HG02938 (cell line): ENCODE measurements around the gene CDYL.

Source experiments
- ATAC-seq: cut with Tn5 transposase; IDR thresholded peaks from one replicate; pipeline ENCODE4 v1.9.1; 2021; ENCODE audit warnings: mild to moderate bottlenecking, moderate library complexity; ENCODE audit not compliant: unreplicated experiment

CDYL gene

DNA sequence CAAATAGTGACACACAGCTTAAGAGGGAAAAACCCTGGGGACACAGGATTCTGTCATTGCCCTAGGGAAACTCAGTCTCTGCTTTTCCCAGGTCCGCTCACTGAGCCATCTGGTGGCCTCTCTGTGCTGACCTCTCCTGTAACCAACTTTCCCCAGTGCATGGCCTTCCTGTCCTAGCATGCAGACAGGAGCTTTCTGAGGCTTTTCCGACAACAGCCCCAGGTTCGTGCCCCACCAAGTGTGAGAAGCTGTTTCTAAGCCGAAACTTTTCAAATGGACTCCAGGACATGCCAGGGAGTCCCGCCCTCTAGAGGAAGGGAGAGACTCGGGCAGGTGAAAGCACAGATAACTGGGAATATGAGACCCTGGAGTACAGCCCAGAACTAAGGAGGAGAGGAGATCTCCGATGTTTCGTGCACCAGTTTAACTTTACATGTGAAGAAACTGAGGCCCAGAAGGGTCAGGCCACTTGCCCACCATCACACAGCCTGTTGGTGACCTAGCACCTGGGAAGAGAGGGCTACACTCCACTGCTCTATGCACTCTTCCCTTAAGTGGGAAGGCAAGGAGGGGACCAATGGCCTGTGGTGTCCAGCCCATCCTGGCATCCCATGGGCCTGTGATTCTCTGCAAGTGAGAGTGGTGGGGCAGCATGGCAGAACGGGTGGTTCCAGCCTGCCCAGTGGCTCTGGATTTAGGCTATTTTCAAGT is 181.5 kb downstream of the CDYL start:
- ATAC-seq = no peak

DNA sequence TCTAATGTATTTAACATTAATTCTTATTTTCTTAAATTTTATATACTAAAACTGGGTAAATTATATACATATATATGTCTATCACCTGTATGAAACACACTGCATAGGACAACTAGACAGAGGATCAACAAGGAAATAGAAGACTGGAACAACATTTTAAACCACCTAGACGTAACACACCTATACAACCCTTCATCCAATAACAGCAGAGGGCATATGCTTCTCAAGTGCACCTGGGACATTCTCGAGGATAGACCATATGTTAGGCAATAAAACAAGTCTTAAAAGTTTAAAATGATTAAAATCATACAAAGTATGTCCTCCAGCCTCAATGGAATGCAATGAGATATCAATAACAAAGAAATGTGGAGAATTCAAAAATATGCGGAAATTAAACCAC is 182.4 kb downstream of the CDYL start:
- no peak for ATAC-seq

DNA sequence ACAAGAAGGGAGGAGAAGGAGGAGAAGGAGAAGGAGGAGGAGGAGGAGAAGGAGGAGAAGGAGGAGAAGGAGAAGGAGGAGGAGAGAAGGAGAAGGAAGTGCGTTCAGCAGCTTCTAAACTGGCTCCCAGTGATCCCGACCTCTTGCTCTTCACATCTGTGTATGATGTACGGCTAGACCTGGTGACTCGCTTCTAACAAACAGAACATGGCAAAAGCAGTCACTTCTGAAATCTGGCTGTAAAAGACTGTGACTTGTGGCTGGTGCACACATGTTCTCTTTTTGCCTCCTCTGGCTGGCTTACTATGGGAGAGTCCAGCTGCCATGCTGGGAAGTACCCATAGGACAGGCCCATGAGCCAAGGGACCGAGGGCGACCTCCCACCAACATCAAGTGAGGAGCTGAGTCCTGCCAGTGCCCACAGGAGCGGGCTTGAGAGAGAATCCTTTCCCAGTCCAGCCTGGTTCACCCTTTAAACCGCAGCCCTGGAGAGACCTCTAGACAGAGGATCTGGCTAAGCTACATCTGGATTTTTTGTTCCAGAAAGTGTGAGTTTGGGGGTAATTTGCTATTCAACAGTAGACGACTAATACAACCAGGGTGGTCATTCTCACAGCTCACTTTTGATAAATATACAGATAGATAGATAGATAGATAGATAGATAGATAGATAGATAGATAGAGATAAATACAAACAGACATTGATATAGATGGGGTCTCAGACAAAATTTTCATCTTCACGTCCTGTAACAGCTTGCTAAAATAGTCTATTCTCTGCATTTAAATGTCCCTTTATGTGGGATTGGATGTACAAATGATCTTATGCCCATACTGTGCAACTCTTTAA is 185.3 kb downstream of the CDYL start:
- no peak for ATAC-seq

DNA sequence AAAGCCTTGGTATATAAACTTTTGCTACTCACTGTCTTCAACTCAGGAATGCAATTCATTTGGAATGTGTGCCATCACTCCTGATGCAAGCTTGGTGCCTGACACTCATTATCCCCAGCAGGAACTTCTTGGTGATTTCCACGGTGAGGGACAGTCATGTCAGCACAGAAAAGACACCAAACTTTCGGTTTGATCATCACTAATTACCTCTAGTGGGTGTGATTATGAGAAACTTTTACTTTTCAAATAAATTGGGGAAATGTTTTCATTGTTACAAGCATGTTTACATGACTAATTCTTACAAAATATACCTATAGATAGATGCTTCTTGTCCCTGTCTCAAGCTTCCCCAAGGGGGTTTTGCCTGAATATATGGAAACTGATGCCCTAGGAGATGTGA is 186.7 kb downstream of the CDYL start:
- no peak for ATAC-seq

DNA sequence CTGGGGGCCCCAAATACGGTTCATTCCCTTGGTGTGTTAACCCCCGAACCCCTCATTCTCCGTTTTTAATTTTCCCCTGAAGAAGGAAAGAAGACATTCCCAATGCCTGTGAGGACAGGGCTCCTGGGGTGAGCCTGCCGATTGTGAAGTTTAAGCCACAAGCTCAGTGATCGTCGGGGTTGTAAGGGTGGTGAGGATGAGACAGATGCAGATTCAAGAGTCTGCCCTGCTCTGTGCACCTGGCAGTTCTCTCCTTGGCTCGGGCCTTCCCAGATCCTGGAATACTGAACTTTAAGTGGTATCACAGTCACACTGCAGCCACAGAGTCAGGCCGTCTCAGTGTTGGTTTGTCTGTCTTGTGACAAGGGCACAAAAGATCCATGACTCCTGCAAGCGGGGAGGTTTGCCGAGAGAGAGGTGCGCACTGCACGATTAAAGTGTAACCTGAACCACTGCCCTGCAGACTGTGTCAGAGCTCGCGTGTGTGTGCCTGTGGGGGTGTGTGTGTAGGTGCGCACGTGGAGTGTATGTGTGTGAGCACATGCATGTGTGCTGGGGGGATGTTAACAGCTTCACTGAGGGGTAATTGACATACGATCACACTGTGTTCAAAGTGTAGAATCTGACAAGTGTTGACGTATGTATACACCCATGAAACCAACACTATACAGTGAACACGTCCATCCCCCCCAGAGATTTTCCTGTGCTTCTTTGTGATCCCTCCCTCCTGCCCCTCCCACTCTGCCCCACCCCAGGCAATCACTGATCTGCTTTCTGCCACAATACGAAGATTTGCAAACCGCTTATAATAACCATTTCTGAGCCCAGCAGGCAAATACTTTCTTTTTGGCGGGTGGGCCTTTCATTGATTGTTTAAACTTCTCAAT is 188.7 kb downstream of the CDYL start:
- no peak for ATAC-seq

DNA sequence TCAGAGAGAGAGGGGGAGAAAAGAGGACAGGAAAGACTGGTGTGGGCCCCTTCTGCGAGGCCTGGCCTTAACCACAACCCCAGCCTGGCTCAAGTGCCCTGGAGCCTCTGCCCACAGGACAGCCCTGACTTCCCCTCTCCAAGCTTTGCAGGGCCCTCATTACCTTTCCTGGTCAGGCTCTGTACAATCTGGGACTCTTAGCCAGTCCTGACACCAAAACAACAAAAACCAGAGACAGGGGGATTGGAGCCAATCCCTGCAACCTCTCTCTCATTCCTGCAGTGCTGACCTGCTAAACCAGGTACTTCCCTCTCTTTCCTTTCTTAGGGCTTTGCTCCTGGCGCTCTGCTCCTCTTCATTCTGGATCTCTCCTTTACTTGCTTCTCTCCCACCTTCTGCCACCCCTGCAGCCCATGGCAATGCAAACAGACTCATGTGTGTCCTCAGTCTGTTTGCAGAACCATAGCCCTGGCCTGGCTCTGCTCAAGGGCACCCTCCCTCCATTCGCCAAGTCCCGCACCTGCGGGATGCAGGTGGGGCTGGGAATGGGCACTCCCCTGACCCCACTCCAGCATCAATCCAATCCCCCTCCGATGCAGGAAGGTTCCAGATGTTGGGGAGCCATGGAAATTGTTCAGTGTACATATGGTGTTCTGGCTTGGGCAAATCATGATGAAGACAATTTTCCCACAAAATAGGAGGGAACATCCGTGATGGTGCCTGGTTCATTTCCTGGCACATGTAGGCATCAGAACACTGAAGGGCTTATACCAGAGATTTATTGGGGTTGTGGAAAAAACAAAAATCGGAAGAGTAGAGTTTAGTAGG is 189.6 kb downstream of the CDYL start:
- no peak for ATAC-seq

DNA sequence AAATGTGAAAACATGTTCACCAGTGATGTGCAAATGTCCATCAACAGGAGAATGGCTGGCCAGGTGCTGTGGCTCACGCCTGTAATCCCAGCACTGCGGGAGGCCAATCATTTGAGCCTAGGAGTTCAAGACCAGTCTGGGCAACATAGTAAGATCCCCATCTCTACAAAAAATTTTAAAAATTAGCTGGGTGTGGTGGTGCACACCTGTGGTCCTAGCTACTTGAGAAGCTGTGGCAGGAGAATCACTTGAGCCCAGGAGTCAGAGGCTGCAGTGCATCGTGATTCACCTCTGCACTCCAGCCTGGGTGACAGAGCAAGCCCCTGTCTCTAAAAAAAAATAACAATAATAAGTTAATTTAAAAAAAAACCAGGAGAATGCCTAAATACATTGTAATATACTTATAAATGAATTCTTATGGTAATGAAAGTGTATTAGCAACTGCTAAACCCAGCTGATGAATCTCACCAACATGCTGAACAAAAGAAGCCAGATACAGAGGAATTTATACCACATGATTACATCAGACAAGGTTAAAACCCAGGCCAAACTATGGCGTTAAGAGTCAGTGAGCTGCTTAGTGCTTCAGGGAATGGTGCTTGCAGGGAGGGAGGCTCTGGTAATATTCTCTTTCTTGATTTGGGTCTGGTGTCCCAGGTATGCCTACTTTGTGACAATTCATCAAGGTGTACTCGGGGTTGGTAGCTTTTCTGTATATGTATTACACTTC is 191.3 kb downstream of the CDYL start:
- no peak for ATAC-seq

DNA sequence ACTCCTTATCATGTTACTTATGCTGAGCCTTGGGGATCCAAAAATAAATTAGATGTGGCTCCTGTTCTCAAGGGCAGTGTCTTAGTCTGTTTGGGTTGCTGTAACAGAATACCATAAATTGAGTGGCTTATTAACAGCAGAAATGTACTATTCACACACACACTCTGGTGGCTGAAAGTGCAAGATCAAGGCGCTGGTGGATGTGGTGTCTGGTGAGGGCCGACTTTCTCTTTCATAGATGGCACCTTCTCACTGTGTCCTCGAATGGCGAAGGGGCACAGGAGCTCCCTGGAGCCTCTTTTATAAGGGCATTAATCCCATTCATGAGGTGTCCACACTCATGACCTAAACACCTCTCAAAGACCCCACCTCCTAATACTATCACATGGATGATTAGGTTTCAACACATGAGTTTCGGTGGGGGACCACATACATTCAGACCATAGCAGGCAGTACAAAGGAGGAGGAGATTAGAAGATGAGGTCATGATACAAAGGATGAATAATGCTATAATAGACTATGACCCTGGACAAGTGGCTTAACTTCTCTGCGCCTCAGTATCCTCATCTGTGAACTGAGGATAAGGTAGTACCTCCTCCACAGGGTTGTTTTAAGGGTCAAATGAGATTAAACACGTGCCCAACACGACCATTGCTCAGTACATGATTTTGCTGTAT is 193.5 kb downstream of the CDYL start:
- ATAC-seq = no peak

DNA sequence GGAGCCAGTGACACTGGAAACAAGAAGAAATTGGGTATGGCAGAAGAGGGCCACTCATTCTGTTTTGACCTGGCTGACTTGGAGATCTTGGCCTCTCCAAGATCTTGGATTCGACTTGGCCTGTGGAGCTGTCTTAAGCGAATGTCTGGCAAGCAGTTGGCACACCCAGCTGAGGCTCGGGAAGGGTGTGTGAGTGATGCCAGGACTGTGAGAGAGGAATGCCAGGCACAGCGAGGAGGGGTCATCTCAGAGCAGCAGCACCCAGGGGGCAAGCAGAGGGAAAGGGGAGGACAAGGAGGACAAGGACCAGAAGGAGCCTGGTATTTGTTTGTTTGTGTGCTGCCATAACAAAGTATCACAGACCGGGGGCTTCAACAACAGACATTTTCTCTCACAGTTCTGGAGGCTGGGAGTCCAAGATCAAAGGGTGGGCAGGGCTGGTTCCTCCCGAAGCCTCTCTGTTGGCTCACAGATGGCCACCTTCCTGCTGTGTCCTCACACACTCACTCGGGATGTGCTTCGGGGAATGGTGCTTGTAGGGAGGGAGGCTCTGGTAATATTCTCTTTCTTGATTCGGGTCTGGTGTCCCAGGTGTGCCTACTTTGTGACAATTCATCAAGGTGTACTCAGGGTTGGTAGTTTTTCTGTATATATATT is 194.7 kb downstream of the CDYL start:
- no peak for ATAC-seq

DNA sequence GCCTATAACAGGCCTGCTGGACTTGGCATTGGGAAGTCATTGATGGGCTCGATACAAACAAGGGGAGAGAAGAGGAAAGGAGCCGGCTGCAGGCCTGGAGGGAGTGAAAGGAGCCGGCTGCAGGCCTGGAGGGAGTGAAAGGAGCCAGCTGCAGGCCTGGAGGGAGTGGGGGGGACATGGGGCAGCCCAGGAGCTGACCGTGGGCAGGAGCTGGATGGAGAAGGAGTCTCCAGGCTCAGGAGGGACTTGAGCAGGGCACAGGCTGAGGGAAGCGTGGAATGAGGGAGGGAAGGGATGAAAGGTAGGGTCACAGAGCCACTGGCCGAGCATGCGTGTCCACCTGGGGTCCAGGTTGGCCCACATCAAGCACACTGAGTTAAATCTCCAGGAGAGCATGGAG is 195.6 kb downstream of the CDYL start:
- ATAC-seq = no peak

DNA sequence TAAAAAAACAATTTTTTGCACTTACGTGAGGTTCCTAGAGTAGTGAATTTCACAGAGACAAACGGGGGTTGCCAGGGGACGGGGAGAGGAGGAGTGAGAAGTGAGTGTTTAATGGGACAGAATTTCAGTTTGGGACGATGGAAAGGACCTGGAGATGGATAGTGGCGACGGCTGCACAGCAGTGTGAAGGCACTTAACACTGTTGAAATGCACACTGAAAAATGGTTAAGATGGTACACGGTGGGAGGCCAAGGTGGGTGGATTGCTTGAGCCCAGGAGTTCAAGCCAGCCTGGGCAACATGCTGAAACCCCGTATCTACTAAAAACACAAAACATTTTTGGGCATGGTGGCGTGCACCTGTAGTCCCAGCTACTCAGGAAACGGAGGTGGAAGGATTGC is 196.2 kb downstream of the CDYL start:
- no peak for ATAC-seq

DNA sequence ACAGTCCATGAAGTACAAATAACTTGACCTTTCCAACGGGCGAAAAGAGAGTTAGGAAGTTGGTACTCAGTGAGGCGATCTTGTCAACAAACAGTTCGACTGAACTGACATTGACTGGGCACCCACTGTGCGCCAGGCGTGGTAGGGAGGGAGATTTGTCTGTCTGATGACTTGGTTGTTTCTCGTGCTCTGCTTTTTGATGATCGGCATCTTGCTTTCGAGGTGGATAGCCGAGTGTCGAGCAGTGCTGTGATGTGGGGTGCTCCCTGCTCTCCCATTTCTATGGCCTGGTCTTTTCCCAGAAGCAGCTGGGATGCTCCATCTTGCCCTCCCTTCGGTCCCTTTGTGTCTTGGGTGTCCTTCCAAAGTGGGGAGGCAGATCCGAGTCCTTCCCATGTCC is 197.2 kb downstream of the CDYL start:
- no peak for ATAC-seq

DNA sequence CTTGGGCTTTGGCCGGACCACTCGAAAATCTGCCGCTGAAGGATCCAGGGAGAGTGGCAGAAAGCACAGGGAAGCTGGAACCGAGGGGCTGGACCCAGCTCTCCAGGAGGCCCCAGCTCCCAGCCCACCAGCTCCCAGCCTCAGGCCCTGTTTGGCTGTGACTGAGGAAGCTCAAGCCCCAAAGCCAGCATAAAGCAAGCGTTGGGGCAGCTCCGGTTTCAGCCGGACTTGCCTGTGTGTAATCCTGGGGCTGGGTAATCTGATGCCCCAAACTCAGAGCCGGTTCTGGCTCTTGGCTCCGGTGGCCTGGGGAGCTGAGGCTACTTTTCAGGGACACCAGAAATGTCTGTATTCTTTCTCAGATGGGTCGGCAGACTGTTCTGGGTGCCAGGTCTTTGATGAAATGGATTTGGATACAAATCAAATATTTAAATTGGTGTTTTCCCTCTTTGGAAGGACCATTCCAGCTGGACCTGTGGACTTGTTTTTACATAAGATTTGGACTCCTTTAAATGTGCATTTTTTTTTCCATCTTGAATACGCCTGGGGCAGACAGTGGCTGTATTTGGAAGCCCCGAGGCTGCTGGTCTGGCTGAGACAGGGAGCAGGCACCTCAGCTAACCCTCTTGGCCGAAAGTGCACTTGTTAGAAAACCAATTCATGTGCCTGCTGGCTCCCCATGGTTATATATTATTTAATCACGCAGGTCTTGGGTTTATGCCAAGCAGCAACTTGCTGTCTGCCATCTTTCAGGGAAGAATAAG is 198.0 kb downstream of the CDYL start:
- no peak for ATAC-seq

DNA sequence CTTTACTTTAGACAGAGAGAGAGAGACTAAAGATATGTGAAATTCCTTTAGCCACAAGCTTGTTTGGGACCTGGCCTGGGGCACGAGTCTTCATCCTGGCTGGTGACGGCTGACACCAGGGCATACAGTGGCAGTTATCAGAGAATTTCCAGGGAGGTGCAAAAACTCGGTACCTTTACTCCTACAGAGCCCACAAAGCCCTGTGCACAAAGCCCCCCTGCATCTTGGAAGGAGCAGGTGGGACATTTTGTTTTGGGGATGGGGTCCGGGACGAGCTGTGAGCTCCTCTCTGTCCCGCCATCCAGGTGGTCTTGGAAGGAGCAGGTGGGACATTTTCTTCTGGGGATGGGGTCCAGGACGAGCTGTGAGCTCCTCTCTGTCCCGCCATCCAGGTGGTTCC is 198.8 kb downstream of the CDYL start:
- ATAC-seq = no peak

DNA sequence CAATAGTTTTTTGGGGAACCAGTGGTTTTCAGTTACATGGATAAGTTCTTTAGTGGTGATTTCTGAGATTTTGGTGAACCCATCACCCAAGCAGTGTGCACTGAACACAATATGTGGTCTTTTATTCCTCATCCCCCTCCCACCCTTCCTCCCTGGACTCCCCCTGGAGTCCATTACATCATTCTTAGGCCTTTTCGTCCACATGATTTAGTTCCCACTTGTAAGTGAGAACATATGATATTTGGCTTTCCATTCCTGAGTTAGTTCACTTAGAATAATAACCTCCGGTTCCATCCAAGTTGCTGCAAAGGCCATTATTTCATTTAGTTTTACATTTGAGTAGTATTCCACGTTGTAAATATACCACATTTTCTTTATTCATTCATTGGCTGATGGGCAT is 199.3 kb downstream of the CDYL start:
- ATAC-seq = no peak

DNA sequence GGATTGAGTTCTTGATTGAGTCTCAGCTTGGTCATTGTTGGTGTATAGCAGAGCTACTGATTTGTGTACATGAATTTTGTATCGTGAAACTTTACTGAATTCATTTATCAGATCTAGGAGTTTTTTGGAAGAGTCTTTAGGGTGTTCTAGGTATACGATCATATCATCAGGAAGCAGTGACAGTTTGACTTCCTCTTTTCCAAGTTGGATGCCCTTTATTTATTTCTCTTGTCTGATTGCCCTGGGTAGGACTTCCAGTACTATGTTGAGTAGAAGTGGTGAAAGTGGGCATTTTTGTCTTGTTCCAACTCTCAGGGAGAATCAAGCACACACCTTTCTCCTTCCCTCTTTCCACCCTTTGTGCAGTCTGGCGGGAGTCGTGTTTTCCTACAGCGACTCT is 201.3 kb downstream of the CDYL start:
- ATAC-seq = no peak

DNA sequence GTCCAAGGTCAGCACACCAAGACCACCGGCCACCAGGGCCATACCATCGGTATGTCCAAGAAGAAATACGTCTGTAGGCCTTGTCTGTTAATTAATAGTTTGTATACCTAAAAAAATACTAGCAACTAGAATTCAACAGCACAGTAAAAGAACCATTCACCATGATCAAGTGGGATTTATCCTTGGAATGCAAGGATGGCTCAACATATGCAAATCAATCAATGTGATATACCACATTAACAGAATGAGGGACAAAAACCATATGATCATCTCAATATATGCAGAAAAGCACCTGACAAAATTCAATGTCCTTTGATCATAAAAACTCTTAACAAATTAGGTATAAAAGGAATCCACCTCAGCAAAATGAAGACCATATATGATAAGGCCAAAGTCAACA is 203.2 kb downstream of the CDYL start:
- ATAC-seq = no peak

DNA sequence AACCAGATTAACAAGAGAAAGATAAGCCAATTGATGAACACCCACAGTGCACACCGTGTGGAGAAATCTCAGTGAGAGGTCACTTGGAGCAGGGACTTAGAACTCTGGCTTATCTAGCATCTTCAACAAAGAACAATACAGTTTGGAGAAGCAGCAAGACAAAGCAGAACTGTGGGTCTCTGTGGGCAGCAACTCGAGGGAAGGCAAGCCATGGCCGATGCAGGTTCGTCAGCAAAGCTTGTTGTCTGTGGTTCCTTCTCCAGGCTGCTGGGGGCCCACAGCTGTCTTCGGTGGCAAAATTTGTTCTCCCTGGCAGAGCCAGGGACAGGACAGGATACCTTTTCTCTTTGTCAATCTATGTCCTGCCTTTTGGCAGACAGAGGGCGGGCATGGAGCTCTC is 205.6 kb downstream of the CDYL start:
- no peak for ATAC-seq
